GM21529 (cell line): Measurements from ENCODE around the gene WBP2.
A peak's percentile ranks its signal among the peaks of the same experiment; 100 is the strongest.
"Not testable (repeated sequence)": the region's sequence is repeated elsewhere in the genome, so short reads cannot be mapped to it uniquely, and the experiment has no call there.

ENCODE experiments used
- ATAC-seq: cut with Tn5 transposase; IDR thresholded peaks from one replicate; pipeline ENCODE4 v1.9.1; 2021; ENCODE audit not compliant: unreplicated experiment

Gene WBP2

DNA sequence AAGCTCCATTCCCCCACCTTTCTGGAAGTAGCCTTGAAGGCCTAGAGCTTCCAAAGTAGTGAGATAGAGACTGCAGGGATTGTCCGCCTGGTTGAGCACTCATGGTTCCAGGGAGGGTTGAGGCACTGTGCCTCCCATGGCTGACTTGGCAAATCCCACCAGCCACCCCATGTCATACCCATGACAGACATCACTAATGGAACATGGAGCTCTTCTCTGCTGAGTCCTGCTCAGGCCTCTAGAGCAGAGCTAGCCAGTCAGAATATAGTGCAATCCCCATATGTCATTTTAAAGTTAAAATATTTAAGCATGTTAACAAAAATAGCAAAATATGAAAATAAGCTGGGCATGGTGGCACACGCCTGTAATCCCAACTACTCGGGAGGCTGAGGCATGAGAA is 39.7 kb downstream of the WBP2 start:
- ATAC-seq = no peak

DNA sequence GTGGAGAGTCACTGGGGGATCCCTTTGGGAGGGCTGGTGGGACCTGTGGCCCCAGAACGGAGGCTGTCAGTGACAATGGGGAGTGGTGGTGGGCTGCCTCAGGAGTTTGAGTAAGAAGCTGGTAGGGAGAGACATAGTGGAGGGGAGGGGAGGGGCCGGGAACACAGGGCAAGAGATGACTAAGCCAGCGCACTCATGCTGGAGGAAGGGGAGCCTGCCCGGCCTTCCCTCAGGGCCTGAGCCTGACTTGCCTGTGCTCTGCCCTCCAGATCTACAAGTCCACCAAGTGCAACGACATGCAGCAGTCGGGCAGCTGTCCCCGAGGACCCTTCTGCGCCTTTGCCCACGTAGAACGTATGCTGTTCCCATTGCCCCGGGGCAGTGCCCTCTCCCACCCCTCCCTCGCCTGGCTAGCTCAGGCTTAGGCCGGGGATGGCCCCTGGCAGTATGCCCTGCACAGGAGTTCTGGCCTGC is 40.2 kb downstream of the WBP2 start:
- ATAC-seq = no peak

DNA sequence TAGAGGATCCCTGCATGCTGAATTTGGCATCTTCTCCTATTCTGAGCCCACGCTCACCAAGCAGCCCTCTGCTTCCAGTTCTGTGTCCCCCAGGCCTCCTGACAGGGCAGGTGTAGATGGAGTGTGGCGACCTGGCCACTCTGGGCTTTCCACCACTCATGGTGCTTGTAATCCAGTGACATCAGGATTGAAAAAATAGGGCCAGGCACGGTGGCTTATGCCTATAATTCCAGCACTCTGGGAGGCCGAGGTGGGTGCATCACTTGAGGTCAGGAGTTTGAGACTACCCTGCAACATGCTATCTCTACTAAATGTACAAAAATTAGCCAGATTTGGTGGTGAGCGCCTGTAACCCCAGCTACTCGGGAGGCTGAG is 41.1 kb downstream of the WBP2 start:
- no peak for ATAC-seq

DNA sequence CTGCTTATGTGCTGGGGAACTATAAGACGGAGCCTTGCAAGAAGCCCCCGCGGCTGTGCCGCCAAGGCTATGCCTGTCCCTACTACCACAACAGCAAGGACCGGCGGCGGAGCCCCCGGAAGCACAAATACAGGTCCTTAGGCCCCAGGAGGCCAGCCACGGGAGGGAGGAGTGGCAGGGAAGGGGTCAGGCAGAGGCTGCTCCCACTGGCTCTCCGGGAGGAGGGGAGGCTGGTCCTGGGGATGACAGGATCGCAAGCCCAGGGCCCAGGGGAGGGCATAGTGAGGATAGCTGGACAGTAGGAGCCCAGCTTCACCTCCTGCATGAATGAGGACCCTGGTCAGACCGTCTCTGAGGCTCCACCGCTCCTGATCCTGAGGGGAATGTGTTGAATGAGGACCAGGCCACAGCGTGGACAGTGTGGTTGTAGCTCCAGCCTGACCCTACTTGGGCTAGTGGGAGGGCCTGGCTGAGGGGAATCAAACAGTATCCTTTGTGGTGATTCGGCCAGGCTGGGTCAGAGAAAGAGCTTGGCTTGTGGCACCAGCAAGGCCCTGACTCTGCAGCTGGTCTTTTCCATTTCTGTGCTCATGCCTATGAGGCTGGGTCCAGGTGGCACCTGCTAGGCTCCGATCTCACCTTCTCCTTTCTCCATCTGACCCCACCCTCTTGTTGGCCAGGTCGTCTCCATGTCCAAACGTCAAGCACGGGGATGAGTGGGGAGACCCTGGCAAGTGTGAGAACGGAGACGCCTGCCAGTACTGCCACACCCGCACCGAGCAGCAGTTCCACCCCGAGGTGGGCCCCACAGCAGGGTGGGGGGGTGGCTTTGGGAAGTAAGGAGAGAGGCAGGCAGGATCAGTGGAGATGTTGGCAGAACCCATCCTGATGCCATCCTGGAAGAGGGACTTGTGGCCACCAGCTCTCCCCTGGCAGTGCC is 41.8 kb downstream of the WBP2 start:
- no peak for ATAC-seq

DNA sequence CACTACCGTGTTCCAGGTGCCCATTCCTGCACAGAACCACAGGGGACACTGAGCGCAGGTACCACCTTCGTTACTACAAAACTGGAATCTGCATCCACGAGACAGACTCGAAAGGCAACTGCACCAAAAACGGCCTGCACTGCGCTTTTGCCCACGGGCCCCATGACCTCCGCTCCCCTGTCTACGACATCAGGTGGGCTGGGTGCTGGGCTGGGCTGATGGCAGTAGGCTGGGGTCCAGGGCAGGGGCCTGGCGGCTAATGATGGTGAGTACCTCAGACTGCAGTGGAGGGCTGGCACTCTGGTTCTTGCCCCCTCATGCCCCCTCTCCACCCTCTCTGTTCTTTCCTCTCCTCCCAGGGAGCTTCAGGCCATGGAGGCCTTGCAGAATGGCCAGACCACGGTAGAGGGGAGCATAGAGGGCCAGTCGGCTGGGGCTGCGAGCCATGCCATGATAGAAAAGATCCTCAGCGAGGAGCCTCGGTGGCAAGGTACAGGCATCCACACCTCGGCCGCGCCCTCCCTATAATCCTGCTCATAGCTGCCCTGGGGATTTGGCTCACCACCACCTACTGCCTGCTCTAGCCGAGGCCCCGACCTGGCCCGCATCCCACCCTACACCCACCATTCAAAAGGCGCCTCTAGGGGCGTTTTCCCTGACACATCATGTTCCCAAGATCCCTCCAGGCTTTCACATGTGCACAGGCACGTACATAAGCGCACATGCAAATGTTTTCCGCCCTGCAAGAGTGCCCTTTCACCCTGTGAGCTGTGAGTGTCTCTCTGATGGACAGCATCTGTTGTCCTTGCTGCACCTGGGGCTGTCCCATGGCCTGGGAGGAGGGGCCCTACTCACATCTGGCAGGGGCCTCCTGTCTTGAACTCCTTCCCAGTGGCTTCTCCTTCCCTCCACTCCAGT is 42.8 kb downstream of the WBP2 start:
- ATAC-seq = no peak

DNA sequence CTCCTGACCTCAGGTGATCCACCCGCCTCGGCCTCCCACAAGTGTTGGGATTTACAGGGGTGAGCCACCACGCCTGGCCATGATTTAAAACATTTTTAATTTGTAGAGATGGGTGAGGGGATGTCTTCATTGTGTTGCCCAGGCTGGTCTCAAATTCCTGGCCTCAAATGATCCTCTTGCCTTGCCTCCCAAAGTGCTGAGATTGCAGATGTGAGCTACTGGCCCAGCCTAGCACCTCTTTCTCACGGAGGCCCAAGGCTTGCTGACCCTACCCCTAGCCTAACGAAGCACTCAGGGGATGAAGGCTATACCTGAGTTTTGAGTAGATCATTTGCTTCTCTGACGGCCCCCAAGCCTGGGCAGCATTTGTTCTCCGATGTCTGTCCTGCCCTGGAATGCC is 44.0 kb downstream of the WBP2 start:
- no peak for ATAC-seq

DNA sequence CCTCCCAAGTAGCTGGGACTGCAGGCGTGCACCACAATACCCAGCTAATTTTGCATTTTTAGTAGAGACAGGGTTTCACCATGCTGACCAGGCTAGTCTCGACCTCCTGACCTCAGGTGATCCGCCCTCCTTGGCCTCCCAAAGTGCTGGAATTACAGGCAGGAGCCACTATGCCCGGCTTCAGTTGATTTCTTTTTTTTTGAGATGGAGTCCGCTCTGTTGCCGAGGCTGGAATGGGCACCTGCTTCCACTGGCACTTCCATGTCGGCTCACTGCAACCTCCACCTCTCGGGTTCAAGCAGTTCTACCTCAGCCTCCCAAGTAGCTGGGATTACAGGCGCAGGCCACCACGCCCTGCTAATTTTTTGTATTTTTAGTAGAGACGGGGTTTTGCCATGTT is 44.4 kb downstream of the WBP2 start:
- ATAC-seq = not testable (repeated sequence)

DNA sequence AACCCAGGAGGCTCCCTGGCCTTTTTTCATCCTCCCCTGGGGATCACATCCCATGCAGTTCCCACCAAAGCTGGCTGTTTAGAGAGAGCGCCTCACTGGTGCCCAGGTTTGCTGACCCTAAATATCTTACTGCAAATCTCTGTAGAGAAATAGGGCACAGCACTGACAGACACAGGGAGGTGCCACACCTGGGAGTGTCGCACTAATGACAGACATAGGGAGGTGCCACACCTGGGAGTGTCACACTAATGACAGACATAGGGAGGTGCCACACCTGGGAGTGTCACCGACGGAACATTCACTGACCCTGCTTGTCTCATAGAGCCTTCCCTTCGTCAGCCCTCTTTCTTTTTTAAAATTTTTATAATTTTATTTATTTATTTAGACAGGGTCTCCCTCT is 44.9 kb downstream of the WBP2 start:
- ATAC-seq = no peak

DNA sequence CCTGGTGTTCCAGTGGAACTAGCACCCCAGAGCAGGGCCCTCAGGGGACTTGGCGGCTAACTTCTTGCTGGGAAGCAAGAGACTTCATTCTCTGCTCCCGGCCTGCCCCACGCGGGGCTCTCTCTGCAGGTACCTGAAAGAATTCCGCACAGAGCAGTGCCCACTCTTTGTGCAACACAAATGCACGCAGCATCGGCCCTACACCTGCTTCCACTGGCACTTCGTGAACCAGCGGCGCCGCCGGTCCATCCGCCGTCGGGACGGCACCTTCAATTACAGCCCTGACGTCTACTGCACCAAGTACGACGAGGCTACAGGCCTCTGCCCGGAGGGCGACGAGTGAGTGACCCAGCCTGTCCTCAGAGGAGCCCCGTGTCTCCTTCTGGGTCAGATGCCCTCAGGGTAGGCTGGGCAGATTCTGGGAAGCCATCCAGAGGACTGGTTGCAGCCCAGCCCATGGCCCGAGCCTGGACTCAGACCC is 45.5 kb downstream of the WBP2 start:
- no peak for ATAC-seq

DNA sequence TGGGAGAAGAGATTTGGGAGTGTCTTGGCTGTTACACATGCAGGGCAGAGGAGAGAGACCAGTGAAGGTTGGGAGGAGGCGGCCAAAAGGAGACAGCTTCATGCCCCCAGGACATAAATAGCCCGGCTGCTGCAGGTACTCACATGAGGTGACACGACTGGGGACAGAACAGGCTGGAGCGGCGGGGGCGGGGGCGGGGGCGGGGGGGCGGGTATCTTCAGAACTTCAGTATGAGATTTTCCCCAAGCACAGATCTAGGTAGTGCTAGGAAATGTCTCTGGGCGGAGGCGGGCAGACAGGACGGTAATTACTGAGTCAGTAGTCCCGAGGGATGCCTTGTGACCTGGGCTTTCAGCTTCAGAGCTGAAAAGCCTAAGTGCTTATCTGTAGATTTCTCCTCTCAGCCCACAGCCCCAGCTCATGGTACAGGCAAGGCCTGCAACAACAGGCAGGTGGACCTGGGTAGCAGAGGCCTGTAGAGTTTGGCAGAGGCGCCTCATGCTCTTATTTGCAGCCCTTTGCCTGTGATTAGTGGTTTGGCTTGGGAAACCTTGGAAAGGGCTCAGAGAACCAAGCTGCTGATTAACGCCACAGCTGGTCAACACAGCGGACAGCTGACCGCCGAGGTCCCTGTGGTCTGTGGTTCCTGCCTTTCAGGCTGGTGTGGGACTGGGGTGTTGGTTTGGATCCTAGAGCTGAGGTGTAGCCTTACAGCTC is 46.1 kb downstream of the WBP2 start:
- ATAC-seq = peak; percentile 79

DNA sequence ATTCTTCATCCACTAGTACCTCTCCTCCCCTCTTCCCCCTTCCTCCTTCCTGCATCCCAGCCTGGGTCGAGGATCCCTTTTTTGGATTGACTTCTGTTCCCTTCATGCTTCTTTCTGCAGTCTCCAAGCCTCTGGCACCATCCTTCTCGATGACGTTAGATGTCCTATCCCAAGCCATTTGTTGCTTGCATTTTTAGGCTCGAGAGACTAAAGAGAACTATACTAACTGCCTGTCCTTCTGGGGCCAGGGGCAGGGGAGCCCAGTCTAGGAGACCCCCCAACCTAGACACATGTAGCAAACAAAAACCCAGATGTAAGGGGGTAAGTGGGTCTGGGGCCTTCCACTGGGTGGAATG is 46.6 kb downstream of the WBP2 start:
- no peak for ATAC-seq

DNA sequence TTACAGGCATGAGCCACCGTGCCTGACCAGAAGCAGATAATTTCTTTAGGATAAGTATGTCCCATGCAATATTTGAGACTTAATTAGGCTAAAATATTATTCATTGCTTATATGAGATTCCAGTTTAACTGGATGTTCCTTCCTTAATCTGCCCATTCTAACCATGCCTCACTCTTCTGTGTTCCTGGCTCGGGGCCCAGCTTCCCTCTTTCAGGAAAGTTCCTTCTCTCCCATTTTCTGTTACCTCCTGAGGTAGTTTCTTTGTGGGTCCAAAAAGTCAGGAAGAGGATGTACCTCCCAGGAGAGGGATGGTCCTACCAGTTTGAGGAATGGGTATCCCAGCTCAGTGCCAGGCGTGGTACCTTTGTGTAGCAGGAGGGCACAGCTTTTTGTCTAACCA is 47.3 kb downstream of the WBP2 start:
- no peak for ATAC-seq

DNA sequence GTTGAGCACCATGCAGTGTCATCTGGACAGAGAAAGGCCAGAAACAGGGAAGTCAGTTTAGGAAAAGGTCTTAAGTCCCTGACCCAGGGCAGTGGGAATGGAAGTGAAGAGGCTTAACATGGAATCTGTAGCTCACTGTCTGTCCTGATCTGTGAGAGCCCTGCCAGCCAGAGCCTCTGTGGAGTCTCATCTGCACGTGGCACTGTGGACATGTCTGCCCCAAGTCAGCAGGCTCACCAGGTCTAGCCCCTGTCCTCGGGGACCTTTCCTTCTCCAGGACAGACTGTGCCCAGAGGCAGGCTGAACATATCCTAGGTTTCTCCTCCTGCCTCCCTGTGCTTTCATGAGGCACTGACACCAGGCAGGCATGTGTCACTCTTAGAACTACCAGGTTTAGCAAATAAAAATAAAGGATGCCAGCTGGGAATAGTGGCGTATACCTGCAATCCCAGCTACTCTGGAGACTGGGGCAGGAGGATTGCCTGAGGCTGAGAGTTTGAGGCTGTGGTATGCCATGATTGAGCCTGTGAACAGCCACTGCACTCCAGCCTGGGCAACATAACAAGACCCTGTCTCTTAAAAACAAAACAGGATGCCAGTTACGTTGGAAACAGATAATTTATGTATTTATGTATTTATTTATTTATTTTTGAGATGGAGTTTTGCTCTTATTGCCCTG is 48.2 kb downstream of the WBP2 start:
- ATAC-seq = no peak

DNA sequence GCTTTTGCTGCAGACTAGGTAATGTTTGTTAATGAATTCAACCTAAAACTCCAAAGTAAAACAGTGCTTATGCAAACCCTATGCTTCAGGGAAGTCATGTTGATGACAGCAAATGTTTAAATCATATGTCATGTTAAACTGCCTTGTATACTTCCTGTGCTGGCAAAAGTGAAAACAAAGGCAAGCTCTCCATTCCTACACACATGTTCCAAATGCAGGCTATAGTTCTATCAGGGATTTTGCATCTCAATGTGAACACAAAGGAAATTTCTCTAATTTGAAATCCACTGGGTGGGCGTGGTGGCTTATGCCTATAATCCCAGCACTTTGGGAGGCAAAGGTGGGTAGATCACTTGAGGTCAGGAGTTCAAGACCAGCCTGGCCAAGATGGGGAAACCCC is 51.3 kb downstream of the WBP2 start:
- no peak for ATAC-seq

DNA sequence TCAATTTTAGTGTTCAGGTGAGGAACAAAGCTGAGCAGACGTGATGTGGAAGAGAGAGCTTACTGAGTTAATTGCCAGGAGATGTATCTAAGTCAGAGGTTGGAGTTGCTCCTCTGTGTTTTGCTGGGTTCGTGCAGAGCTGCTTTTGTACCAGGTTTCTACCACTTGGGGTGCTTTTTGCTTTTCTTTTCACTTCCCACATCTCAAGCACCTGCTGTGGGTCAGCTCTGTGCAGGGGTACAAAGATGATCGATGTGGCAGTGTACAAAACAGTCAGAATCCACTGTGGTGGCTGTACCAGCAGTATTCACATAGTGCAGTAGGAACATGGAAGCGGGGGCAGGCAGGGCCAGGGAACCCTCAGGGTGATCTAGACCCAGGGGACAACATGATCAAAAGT is 55.7 kb downstream of the WBP2 start:
- ATAC-seq = no peak

DNA sequence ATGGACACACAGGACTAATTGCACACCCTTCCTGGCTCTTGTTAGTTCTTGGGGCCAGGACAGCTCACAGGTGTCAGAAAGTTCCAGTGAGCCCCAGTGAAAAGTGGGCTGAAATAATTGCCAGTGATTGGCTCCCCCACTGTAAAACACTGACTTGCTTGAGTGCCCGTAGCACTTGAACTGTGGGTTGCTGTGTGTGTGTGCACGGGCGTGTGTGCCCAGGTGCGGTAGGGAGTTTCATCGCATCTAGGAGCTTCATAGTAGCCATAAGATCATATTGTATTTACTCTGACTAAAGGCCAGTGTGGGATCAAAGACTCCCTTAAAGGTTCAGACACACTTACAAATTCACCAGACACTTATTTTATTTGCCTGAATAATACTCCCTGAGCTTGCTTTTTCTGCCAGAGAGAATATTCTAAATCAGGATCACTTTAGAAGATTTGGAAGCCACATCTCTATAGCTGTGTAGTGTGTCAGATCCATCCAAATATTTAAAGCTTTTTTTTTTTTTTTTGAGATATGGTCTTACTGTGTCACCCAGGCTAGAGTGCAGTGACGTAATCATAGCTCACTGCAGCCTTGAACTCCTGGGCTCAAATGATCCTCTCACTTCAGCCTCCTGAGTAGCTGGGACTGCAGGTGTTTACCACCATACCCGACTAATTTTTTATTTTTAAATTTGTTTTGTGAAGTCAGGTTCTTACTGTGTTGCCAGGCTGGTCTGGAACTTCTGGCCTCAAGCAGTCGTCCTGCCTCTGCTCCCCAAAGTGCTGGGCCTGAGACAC is 59.1 kb downstream of the WBP2 start:
- ATAC-seq = no peak
